GM23338 (cell line): ENCODE results near the gene TERB1. TPM values are rescaled to one million over a fixed set of nuclear protein-coding genes. Genes with fewer than 3 reads are reported as not detected.
A peak's percentile ranks its signal among the peaks of the same experiment; 100 is the strongest.

Experiments
- ATAC-seq: fragments of 200-7000 bp; cut with Tn5 transposase; 3 replicates; pipeline ENCODE4 v1.9.1; 2020
- DNase-seq: peaks from one replicate; pipeline ENCODE4 v3.0.0-alpha.2; 2015; ENCODE audit warnings: low spot score
- H2AFZ ChIP-seq: fragments of 200-600 bp; sonication (generic); 2 replicates; pipeline ENCODE4 v1.8.0; 2016; ENCODE audit warnings: antibody characterized with exemption, mild to moderate bottlenecking, moderate library complexity
- H3F3A ChIP-seq: fragments of 200-600 bp; sonication (generic); replicated peaks from 2 replicates; pipeline ENCODE4 v1.8.0; 2017; ENCODE audit warnings: antibody characterized with exemption, mixed run types, low read depth
- H3K27ac ChIP-seq: fragments of 200-600 bp; sonication (generic); 2 replicates; pipeline ENCODE4 v1.6.1; 2016; ENCODE audit warnings: low read depth
- H3K27me3 ChIP-seq: fragments of 200-600 bp; sonication (generic); 2 replicates; pipeline ENCODE4 v1.8.0; 2016; ENCODE audit warnings: mild to moderate bottlenecking, mixed run types, moderate library complexity; ENCODE audit not compliant: insufficient read depth
- H3K36me3 ChIP-seq: fragments of 200-600 bp; sonication (generic); 2 replicates; pipeline ENCODE4 v1.8.0; 2016; ENCODE audit warnings: mild to moderate bottlenecking; ENCODE audit not compliant: insufficient read depth
- H3K4me1 ChIP-seq: fragments of 200-600 bp; sonication (generic); 2 replicates; pipeline ENCODE4 v1.8.0; 2016; ENCODE audit warnings: mild to moderate bottlenecking, moderate library complexity; ENCODE audit not compliant: insufficient read depth
- H3K4me2 ChIP-seq: fragments of 200-600 bp; sonication (generic); 2 replicates; pipeline ENCODE4 v1.7.1; 2017; ENCODE audit warnings: mixed run types
- H3K4me3 ChIP-seq: fragments of 200-600 bp; sonication (generic); 2 replicates; pipeline ENCODE4 v1.6.1; 2016; ENCODE audit warnings: mixed run types
- H3K79me2 ChIP-seq: fragments of 200-600 bp; sonication (generic); replicated peaks from 2 replicates; pipeline ENCODE4 v1.8.0; 2017; ENCODE audit warnings: mild to moderate bottlenecking; ENCODE audit not compliant: insufficient read depth
- H3K9me2 ChIP-seq: fragments of 200-600 bp; sonication (generic); 2 replicates; pipeline ENCODE4 v1.8.0; 2017; ENCODE audit not compliant: insufficient read depth
- H4K20me1 ChIP-seq: fragments of 200-600 bp; sonication (generic); replicated peaks from 2 replicates; pipeline ENCODE4 v1.8.0; 2017; ENCODE audit warnings: mild to moderate bottlenecking; ENCODE audit not compliant: insufficient read depth
- H3K27ac Mint-ChIP-seq: 2 replicates; pipeline ENCODE4 v1.8.0; 2020; ENCODE audit warnings: inconsistent platforms, mild to moderate bottlenecking, moderate library complexity, mixed read lengths
- H3K27me3 Mint-ChIP-seq: 3 replicates; pipeline ENCODE4 v1.8.0; 2022; ENCODE audit warnings: low read depth, mild to moderate bottlenecking, moderate library complexity, mixed read lengths, inconsistent platforms; ENCODE audit not compliant: insufficient read depth, poor library complexity
- H3K36me3 Mint-ChIP-seq: 3 replicates; pipeline ENCODE4 v1.8.0; 2021; ENCODE audit warnings: low read depth, mild to moderate bottlenecking, inconsistent platforms, moderate library complexity, mixed read lengths
- H3K4me1 Mint-ChIP-seq: 3 replicates; pipeline ENCODE4 v1.8.0; 2020; ENCODE audit warnings: mild to moderate bottlenecking, inconsistent platforms, mixed read lengths
- H3K4me3 Mint-ChIP-seq: 3 replicates; pipeline ENCODE4 v1.8.0; 2021; ENCODE audit warnings: moderate library complexity, mild to moderate bottlenecking, inconsistent platforms, mixed read lengths
- H3K9me3 Mint-ChIP-seq: 3 replicates; pipeline ENCODE4 v1.8.0; 2020; ENCODE audit warnings: moderate library complexity, mild to moderate bottlenecking, inconsistent platforms, mixed read lengths
- CREB1 ChIP-seq: fragments of 250-450 bp; sonication (Bioruptor Pico); IDR thresholded peaks from 2 replicates; pipeline ENCODE4 v1.5.0; 2020; ENCODE audit warnings: low read depth, mild to moderate bottlenecking, moderate library complexity
- CTCF ChIP-seq, 2 experiments: fragments of 200-600 bp in 1 of 2; sonication (generic) in 1 of 2; conservative IDR thresholded peaks; 2 replicates each; pipeline versions ENCODE4 v1.5.1 to v1.6.1; 2016 to 2017; ENCODE audit warnings: antibody characterized with exemption in 2 of 2, low read depth in 2 of 2, mild to moderate bottlenecking in 2 of 2, moderate library complexity in 1 of 2
- EZH2 ChIP-seq: fragments of 200-600 bp; sonication (generic); IDR thresholded peaks from one replicate; pipeline ENCODE4 v1.8.0; 2017; ENCODE audit warnings: antibody characterized with exemption, mild to moderate bottlenecking, low read depth; ENCODE audit not compliant: unreplicated experiment
- EZH2phosphoT487 ChIP-seq: fragments of 200-600 bp; sonication (generic); IDR thresholded peaks from one replicate; pipeline ENCODE4 v1.8.1; 2018; ENCODE audit warnings: antibody characterized with exemption; ENCODE audit not compliant: unreplicated experiment
- NANOG ChIP-seq: IDR thresholded peaks from 2 replicates; pipeline ENCODE4 v1.6.1; 2016; ENCODE audit warnings: antibody characterized with exemption, borderline replicate concordance
- POLR2AphosphoS5 ChIP-seq: IDR thresholded peaks from 2 replicates; pipeline ENCODE4 v1.6.1; 2016; ENCODE audit warnings: antibody characterized with exemption, low read depth
- REST ChIP-seq: IDR thresholded peaks from one replicate; pipeline ENCODE4 v1.6.1; 2018; ENCODE audit warnings: antibody characterized with exemption; ENCODE audit not compliant: unreplicated experiment
- STAT1 ChIP-seq: IDR thresholded peaks from one replicate; pipeline ENCODE4 v1.6.1; 2016; ENCODE audit warnings: antibody characterized with exemption; ENCODE audit not compliant: unreplicated experiment
- ZNF114 ChIP-seq: fragments of 250-450 bp; sonication (Bioruptor Pico); IDR thresholded peaks from 2 replicates; pipeline ENCODE4 v1.5.0; 2020; ENCODE audit warnings: mild to moderate bottlenecking, moderate library complexity
- ZNF331 ChIP-seq: fragments of 250-450 bp; sonication (Bioruptor Pico); IDR thresholded peaks from 2 replicates; pipeline ENCODE4 v1.5.0; 2020; ENCODE audit warnings: low read depth, mild to moderate bottlenecking, moderate library complexity
- ZNF462 ChIP-seq: fragments of 250-450 bp; sonication (Bioruptor Pico); IDR thresholded peaks from 2 replicates; pipeline ENCODE4 v1.5.0; 2020; ENCODE audit warnings: mild to moderate bottlenecking, moderate library complexity
- polyA plus RNA-seq: library from polyadenylated mRNA; unstranded; fragments of >200 nt; fragmentation: Nextera tagmentation; extraction: Ambion mirVana; gene quantifications from 2 replicates; pipeline ENCODE4 v1.2.1, GENCODE V29; 2016
- total RNA-seq: library from RNA; depleted of rRNA; stranded (reverse); fragments of >200 nt; shearing (Covaris generic); gene quantifications from 2 replicates; pipeline ENCODE4 v1.2.3, GENCODE V29; 2014

TERB1 gene
- total and polyA plus RNA-seq, 2 experiments from 2014 or later: not detected

GRCh38 chr16:66844009-66844341 is 42.6 kb upstream of the TERB1 start:
- Histone ChIP-seq H3F3A (0 out of 2 replicates have a peak, but pooled peaks cover 6% of the 10 kb centered on the region), H2AFZ (peak overlapping the region; percentile 99), H4K20me1 (no peaks in the 10 kb centered on the region), H3K36me3 (no peaks in the 10 kb centered on the region), H3K79me2 (no peaks in the 10 kb centered on the region), H3K4me1 (no peaks in the 10 kb centered on the region; the same call in 1 of the 2 replicates), H3K9me2 (no peaks in the 10 kb centered on the region; the same call in 1 of the 2 replicates), H3K27ac (no peak overlapping the region), H3K4me3 (peak overlapping the region; percentile 69), H3K4me2 (peak overlapping the region; percentile 86), H3K27me3 (peaks cover 51% of the 10 kb centered on the region)
- no peak overlapping the region for H3K27ac Mint-ChIP-seq
- no peak; the same call in 2 of the 3 replicates for ATAC-seq
- H3K36me3 Mint-ChIP-seq: no peaks in the 10 kb centered on the region
- TF ChIP-seq ZNF114: no peak
- no peak for TF ChIP-seq EZH2
- no peak for TF ChIP-seq EZH2phosphoT487
- no peak for TF ChIP-seq CREB1 (CRISPR knock-in tag)
- TF ChIP-seq POLR2AphosphoS5: peak; percentile 21; the same call in 1 of the 2 replicates
- peaks cover 40% of the 10 kb centered on the region for H3K27me3 Mint-ChIP-seq
- peaks cover 16% of the 10 kb centered on the region for H3K4me1 Mint-ChIP-seq
- H3K4me3 Mint-ChIP-seq: peak overlapping the region; percentile 76
- no peaks in the 10 kb centered on the region; the same call in 2 of the 3 replicates for H3K9me3 Mint-ChIP-seq
- DNase-seq: peak; percentile 73

- Mint-ChIP-seq H3K4me1 (peaks cover 16% of the 10 kb centered on the region), H3K9me3 (no peaks in the 10 kb centered on the region; the same call in 2 of the 3 replicates), H3K27me3 (peaks cover 40% of the 10 kb centered on the region), H3K27ac (no peak overlapping the region), H3K4me3 (peak overlapping the region; percentile 76), H3K36me3 (no peaks in the 10 kb centered on the region)
- no peaks in the 10 kb centered on the region; the same call in 1 of the 2 replicates for H3K9me2 ChIP-seq
- no peaks in the 10 kb centered on the region for H3K79me2 ChIP-seq
- H3K36me3 ChIP-seq: no peaks in the 10 kb centered on the region
- peak overlapping the region; percentile 99; the same call in 1 of the 2 replicates for H2AFZ ChIP-seq
- 0 out of 2 replicates have a peak, but pooled peaks cover 6% of the 10 kb centered on the region for H3F3A ChIP-seq
- ATAC-seq (no peak), DNase-seq (no peak)
- H3K27ac ChIP-seq: no peak overlapping the region
- no peak overlapping the region for H3K4me3 ChIP-seq
- H3K4me2 ChIP-seq: no peak overlapping the region
- H3K4me1 ChIP-seq: no peaks in the 10 kb centered on the region; the same call in 1 of the 2 replicates
- no peaks in the 10 kb centered on the region for H4K20me1 ChIP-seq
- H3K27me3 ChIP-seq: peaks cover 51% of the 10 kb centered on the region
- no peak for TF ChIP-seq ZNF331 (CRISPR knock-in tag)
- TF ChIP-seq REST: no peak
- no peak for TF ChIP-seq NANOG
- no peak for TF ChIP-seq ZNF462 (CRISPR knock-in tag)
- TF ChIP-seq CTCF (conservative IDR thresholded peaks at IDR 0.05; ENCODE audit: low read depth in 2 of 2): no peak
- no peak for TF ChIP-seq ZNF114
- TF ChIP-seq EZH2: no peak
- no peak for TF ChIP-seq STAT1
These were observed 41.8 kb upstream of the TERB1 start for GRCh38 chr16:66843191-66843590.
